ENCODE results near the gene COG5. TPM values are rescaled to one million over a fixed set of nuclear protein-coding genes. Genes with fewer than 3 reads are reported as not detected.

The COG5 gene
- total RNA-seq, 1 experiment from 2014 or later = 20.2 TPM

DNA sequence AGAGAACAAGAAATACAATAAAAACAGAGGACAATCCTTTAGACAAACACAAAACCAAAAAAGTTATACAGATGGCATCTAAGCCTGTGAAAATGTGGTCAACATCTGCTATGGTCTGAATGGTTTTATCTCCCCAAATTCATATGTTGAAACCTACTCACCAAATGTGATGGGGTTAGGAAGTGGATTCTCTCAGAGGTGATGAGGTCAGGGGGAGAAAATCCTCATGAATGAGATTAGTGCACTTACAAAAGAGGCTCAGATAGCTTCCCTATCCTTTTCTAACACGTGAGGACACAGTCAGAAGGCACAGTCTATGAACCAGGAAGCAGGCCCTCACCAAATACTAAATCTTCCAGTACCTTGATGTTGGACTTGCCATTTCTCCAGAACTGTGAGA, 241.7 kb downstream of the COG5 start:
- H3K27ac ChIP-seq (ENCODE audit: insufficient read length, low read depth, low read length) = no peak overlapping the region
- H3K4me2 ChIP-seq (ENCODE audit: insufficient read depth, insufficient read length, low read length) = no peak overlapping the region
- H4K20me1 ChIP-seq (ENCODE audit: control insufficient read depth, insufficient read depth, insufficient read length) = no peaks in the 10 kb centered on the region
- Mint-ChIP-seq H3K9me3 (0 out of 5 replicates have a peak, but pooled peaks cover 0 to 2% of the 10 kb centered on the region in 2 experiments), H3K36me3 (ENCODE audit: insufficient read depth in 1 of 3, low read depth in 3 of 3) (0 out of 7 replicates have a peak, but pooled peaks cover 0 to 5% (median 0%) of the 10 kb centered on the region in 3 experiments), H3K4me1 (peaks cover 4 to 6% of the 10 kb centered on the region in 2 experiments), H3K27me3 (ENCODE audit: low read depth) (no peaks in the 10 kb centered on the region), H3K4me3 (no peak overlapping the region), H3K27ac (no peak overlapping the region)
- no peaks in the 10 kb centered on the region for H3K9me3 ChIP-seq (ENCODE audit: control insufficient read depth, low read depth, low read length)
- no peak overlapping the region for H2BK120ac ChIP-seq (ENCODE audit: low read depth, low read length, poor library complexity, severe bottlenecking)
- TF ChIP-seq, protein P1, sequence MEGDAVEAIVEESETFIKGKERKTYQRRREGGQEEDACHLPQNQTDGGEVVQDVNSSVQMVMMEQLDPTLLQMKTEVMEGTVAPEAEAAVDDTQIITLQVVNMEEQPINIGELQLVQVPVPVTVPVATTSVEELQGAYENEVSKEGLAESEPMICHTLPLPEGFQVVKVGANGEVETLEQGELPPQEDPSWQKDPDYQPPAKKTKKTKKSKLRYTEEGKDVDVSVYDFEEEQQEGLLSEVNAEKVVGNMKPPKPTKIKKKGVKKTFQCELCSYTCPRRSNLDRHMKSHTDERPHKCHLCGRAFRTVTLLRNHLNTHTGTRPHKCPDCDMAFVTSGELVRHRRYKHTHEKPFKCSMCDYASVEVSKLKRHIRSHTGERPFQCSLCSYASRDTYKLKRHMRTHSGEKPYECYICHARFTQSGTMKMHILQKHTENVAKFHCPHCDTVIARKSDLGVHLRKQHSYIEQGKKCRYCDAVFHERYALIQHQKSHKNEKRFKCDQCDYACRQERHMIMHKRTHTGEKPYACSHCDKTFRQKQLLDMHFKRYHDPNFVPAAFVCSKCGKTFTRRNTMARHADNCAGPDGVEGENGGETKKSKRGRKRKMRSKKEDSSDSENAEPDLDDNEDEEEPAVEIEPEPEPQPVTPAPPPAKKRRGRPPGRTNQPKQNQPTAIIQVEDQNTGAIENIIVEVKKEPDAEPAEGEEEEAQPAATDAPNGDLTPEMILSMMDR (conservative IDR thresholded peaks at IDR 0.05) = no peak
- H3K79me2 ChIP-seq (ENCODE audit: insufficient read depth, low read length) = no peaks in the 10 kb centered on the region
- no peak overlapping the region for H2BK15ac ChIP-seq (ENCODE audit: low read depth, low read length)
- no peak overlapping the region for H3K14ac ChIP-seq (ENCODE audit: insufficient read depth, low read length)
- no peaks in the 10 kb centered on the region for H3K23me2 ChIP-seq (ENCODE audit: insufficient read length, low read depth, low read length, poor library complexity, severe bottlenecking)
- no peak overlapping the region for H2AFZ ChIP-seq (ENCODE audit: low read length)
- no peak overlapping the region for H2BK5ac ChIP-seq (ENCODE audit: insufficient read length, low read length)
- H2BK12ac ChIP-seq (ENCODE audit: insufficient read length, low read depth, low read length) = no peak overlapping the region
- H3K4me1 ChIP-seq (ENCODE audit: insufficient read depth, low read length) = no peaks in the 10 kb centered on the region
- WGBS (ENCODE audit: extremely low coverage, insufficient read length, low lambda C conversion rate) = no CpG with 5 or more reads among the region's 1 CpG
- no peak for DNase-seq
- H2BK20ac ChIP-seq (ENCODE audit: low read depth, low read length, poor library complexity, severe bottlenecking) = no peak overlapping the region
- no peak overlapping the region for H3K18ac ChIP-seq (ENCODE audit: insufficient read length, low read depth, low read length)
- H4K91ac ChIP-seq (ENCODE audit: insufficient read length, low read depth, low read length) = no peak overlapping the region
- no peaks in the 10 kb centered on the region for H3K79me1 ChIP-seq (ENCODE audit: insufficient read depth, low read depth, low read length, poor library complexity, severe bottlenecking)
- H3K9ac ChIP-seq (ENCODE audit: extremely low read depth, insufficient read length, low read length) = no peak overlapping the region
- H3K23ac ChIP-seq (ENCODE audit: insufficient read length, low read depth, low read length) = no peak overlapping the region
- H3K56ac ChIP-seq (ENCODE audit: insufficient read length, low read depth, low read length) = no peak overlapping the region
- no peak overlapping the region for H3K4ac ChIP-seq (ENCODE audit: low read depth, low read length)
- H3K27me3 ChIP-seq (ENCODE audit: insufficient read depth, low read length) = no peaks in the 10 kb centered on the region; the same call in 1 of the 2 replicates
- no peak overlapping the region for H4K5ac ChIP-seq (ENCODE audit: insufficient read length, low read depth, low read length)
- H3T11ph ChIP-seq (ENCODE audit: low read length) = no peak overlapping the region
- no peak overlapping the region for H4K8ac ChIP-seq (replicated peaks; ENCODE audit: insufficient read length, low read depth, low read length)
- H2AK5ac ChIP-seq (ENCODE audit: insufficient read length, low read length) = no peak overlapping the region

Data from H9 (cell line).